ENCODE results near the gene ASZ1.
A peak's percentile ranks its signal among the peaks of the same experiment; 100 is the strongest.

Gene ASZ1

DNA sequence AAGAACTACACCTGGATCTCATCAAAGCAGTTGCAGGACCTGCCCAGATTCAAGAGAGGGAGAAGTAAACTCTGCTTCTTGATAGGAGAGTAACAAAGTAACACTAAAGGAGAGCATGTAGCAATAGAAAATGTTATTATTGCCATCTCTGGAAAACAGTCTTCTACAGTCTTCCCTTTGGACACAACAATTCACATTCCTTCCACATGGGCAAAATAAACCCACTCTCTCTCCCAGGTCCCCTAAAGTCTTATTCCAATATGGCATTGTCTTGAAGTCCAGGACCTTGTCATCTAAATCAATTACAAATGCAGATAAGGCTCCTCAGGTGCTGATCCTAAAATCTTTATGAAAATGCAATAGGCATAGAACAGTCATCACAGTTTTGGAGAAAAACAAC, 94.1 kb downstream of the ASZ1 start:
- DNase-seq: no peak

DNA sequence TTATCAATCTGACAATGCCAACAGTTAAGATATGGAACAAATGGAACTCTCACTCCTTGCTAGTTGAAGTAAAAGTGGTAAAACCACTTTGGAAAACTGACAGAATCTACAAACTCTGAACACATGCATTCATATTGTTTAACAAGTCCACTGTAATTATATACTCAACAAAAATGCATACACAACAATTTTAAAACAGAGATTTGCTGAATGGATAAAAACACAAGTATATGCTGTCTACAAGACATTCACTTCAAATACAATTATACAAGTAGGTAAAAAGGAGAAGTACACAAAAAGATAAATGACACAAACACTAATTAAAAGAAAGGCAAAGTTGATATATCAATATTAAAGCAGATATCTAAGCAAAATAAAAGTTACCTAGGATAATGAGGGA, 95.3 kb downstream of the ASZ1 start:
- DNase-seq: no peak

DNA sequence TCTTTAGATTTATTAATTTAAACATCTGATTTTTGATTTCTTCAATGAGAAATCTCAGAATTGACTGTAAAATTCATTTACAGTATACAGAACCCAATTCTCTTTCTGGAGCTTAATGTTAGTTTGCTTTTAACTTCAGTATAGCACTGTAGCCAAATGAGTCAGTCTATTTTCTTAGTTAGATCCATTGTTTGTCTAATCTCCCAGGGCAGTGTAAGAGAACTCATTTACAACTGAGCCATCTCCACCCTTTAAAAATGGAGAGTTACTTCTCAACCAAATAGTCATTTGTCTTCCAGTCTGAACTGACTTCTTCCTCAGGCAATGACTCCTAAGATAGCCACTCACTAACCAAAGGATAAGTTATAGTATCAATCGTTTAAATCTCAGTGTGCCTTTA, 101.5 kb downstream of the ASZ1 start:
- DNase-seq: no peak

DNA sequence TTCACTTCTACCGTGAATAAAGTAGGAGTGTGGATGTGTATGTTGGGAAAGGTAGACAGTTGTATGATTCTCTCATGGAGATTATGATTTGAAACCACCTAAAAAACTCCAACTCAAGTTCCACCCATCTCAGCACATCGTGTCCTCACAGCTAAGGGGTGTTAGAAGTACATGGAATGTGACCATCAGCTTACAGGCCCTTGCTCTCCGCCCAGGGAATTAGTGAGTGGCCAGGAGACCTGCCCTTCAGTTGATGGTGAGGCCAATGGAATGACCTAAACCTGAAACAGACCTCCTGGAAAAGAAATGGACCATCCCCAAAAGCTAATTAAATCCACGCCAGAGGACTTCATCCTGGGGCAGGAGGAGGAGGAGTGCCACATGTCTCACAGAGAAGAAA, 102.3 kb downstream of the ASZ1 start:
- no peak for DNase-seq

DNA sequence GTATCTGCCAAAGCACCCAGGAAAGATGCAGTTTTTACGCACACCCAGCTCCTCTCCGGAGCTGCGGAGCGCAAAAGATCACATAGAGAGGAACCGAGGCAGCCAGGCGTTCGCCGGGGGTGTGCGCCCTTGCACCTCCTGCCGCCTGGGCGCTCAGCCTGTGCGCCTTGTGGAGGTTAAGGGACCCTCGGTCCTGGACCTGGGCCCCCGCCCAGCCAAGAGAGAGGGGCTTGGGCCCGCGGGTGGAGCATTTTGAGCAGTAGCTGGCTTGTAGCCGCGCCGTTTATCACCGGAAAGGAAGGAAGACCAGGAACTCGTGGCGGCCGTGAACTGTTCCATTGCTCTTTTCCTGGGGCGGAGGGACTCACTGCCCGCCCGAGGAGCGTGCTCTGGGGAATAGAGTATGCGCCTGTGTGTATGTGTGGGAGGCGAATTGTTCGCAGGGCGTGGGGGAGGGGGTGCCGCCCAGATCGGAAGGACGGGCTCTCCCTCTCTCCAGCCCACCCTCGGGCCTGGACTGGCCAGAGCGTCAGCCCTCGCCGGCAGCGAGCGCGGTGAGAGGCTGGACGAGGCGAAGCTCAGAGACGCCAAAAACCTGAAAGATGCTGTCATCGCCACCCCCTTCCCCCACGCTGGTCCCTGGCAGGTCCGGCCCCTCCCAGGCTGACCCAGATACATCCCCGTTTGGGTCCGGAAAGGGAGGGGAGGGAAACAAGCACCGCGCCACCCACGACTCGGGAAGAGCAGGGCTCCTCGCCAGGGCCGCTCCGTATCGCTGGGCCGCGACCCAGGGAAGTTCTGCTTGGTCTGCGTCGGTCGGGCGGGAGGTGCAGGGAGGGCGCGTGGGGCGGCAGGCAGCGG, 103.2 kb downstream of the ASZ1 start:
- DNase-seq: peak; percentile 65

DNA sequence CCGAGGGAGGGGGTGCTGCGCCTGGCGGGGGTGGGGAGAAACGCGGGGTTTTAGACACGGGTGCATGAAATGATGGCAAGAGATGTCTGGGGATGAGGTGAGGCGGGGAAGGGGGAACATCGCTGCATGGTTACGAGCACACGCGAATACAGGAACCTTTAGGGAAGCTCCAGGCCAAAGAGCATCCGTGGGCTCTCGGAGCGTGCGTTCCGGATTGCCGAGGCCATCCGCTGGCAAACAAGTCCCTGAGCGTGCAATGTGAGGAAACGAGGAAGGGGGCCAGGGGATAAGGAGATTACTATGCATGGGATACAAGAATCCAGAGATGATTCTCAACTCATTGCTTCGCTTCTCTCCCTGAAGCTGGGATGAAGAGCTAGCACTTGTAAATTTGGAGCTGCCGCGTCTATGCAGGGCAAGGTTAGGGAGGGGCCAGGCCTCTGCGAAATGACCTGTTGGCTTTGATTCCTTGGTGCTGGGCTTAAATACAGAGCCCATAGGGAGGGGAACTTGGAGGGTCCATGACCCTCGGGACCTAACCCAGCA, 103.9 kb downstream of the ASZ1 start:
- DNase-seq: peak; percentile 41

DNA sequence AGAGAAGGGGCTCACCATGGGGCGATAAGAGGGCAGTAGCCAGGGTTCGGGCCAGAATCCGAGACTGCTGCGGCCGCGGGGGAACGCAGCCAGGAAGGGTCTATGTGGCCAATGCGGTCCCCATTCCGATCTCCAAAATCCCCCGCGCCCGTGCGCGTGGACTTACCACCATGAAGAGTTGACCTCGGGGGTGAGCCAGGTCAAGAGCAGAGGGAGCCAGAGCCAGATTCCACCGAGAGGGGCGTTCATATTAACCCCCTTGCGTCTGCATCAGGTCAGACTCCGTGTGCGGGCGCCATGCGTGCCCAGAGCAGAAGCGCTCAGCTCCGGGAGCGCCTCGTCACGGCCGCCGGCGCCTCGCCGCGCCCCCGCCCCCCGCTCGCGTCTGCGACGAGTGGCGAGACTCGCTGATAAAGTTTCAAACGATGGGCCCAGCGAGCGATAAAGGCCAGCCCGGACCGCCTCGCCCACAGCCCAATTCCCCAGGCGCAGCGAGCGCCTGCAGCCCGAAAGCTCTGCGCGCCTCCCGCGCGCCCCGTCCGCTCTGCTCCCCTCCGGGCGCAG, 104.5 kb downstream of the ASZ1 start, which contains the start of gene WNT2:
WNT2 (minus strand) TSS at position 318 of the 564 bp plus-strand sequence; CDS start at position 249, 69 bp downstream.
- peak; percentile 20 for DNase-seq

DNA sequence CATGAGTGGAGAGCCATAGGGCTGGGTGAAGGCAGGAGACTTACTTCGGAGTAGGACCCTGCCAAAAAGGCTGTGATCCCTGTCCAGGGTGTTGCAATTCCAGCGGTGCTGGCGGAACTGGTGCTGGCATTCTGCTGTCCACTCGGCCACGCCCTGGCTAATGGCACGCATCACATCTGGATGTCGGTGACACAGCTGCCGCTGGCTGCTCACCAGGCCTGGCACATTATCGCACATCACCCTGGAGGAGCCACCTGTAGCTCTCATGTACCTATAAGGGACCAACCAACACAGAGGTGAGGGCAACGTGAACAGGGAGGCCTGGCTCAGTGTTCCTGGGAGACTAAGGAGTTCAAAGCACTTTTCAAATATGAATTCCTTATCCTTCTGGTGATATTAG, 106.8 kb downstream of the ASZ1 start:
- DNase-seq: no peak

DNA sequence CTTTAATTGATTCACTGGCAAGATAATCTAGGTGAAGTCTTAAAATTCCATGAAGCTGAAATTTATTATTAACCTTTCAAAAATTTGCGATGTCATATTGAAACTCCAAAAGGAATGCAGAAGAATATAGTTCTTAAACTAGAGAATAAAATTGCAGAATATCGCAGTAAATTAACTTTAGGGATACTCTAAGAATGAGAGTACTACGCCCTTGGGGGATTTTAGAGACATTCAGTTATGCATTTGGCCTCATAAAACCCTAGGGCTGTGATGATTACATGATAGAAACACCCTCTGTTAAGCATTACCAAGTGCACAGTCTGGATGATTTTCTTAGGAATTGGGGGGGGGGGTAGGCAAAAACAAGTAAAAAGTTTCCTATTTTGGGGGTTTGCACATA, 108.1 kb downstream of the ASZ1 start:
- peak; percentile 58 for DNase-seq

DNA sequence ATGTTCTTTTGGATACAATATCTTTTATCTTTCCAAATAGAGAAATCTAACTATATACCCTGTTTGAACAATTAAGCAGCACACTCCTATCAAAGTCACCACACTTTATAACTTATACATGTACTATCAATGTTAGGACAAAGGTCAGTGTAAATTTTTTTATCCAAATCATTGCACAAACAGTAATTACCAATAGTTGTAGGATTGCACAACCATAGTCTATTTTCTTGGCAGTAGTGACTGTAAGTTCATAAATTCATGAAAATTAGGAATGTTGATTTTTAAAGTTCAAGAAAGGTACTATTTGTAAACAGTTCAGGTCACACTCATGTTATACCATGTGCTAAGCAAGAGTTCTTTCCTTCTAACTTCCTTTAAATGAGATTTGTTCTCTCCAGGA, 113.7 kb downstream of the ASZ1 start:
- no peak for DNase-seq
